ENCODE results near the gene SDK1.
A peak's percentile ranks its signal among the peaks of the same experiment; 100 is the strongest.
"Not testable (repeated sequence)": the region's sequence is repeated elsewhere in the genome, so short reads cannot be mapped to it uniquely, and the experiment has no call there.

Gene SDK1

GRCh38 chr7:4198301-4198700 lies 897.2 kb downstream of the SDK1 start:
- DNase-seq = no peak

GRCh38 chr7:4200546-4201094 lies 899.6 kb downstream of the SDK1 start:
- DNase-seq = no peak

GRCh38 chr7:4201566-4201965 lies 900.5 kb downstream of the SDK1 start:
- no peak for DNase-seq

GRCh38 chr7:4202154-4202736 lies 901.2 kb downstream of the SDK1 start:
- DNase-seq = no peak

- DNase-seq = no peak
Observed at GRCh38 chr7:4202954-4203353, 901.9 kb downstream of the SDK1 start.

- no peak for DNase-seq
Observed at GRCh38 chr7:4203626-4204512, 902.8 kb downstream of the SDK1 start.

GRCh38 chr7:4204513-4205165 lies 903.6 kb downstream of the SDK1 start:
- DNase-seq = no peak

GRCh38 chr7:4205828-4206227 lies 904.8 kb downstream of the SDK1 start:
- no peak for DNase-seq

GRCh38 chr7:4207011-4207410 lies 906.0 kb downstream of the SDK1 start:
- no peak for DNase-seq

GRCh38 chr7:4208086-4208485 lies 907.0 kb downstream of the SDK1 start:
- no peak for DNase-seq

GRCh38 chr7:4208586-4208985 lies 907.5 kb downstream of the SDK1 start:
- no peak for DNase-seq

- DNase-seq = no peak
Observed at GRCh38 chr7:4209126-4209525, 908.1 kb downstream of the SDK1 start.

GRCh38 chr7:4209966-4210365 lies 908.9 kb downstream of the SDK1 start:
- DNase-seq = no peak

- DNase-seq = no peak
Observed at GRCh38 chr7:4210821-4211220, 909.8 kb downstream of the SDK1 start.

- no peak for DNase-seq
Observed at GRCh38 chr7:4211261-4211660, 910.2 kb downstream of the SDK1 start.

- DNase-seq = no peak
Observed at GRCh38 chr7:4212376-4212775, 911.3 kb downstream of the SDK1 start.

- no peak for DNase-seq
Observed at GRCh38 chr7:4214291-4215155, 913.5 kb downstream of the SDK1 start.

GRCh38 chr7:4215176-4215720 lies 914.2 kb downstream of the SDK1 start:
- DNase-seq = no peak

- peak; percentile 51 for DNase-seq
Observed at GRCh38 chr7:4216016-4216415, 915.0 kb downstream of the SDK1 start.

- not testable (repeated sequence) for DNase-seq
Observed at GRCh38 chr7:4217126-4217660, 916.1 kb downstream of the SDK1 start.

GRCh38 chr7:4218481-4218880 lies 917.4 kb downstream of the SDK1 start:
- DNase-seq = no peak

GRCh38 chr7:4220011-4220410 lies 919.0 kb downstream of the SDK1 start:
- DNase-seq = no peak

Data from right hindlimb (tissue), 1 donor.